ENCODE measurements around the gene CYBRD1. TPM values are rescaled to one million over a fixed set of nuclear protein-coding genes. Genes with fewer than 3 reads are reported as not detected.
"Not testable (repeated sequence)": the region's sequence is repeated elsewhere in the genome, so short reads cannot be mapped to it uniquely, and the experiment has no call there.

The CYBRD1 gene
- total RNA-seq, 2 donors from 2014 or later = 34.6 to 59.7 TPM

DNA sequence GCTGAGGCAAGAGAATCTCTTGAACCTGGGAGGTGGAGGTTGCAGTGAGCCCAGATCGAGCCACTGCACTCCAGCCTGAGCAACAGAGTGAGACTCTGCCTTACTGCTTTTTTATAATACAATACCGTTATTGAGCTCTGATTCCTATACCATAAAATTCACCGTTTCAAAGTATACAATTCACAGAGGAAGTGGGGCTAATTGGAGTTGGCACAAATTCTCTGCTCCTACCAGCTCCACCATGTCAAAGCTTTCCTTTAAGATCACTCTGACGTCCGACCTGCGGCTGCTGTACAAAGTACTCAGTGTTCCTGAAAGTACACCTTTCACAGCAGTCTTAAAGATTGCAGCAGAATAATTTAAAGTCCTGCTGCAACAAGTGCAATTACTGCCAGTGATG is 29.6 kb upstream of the CYBRD1 start:
- intact Hi-C loops (cut with DNase I) = no loop called here
- no peaks in the 10 kb centered on the region for H3K27me3 ChIP-seq
- ATAC-seq = no peak
- WGBS, 2 donors = 66 to 80% methylated on average over 6 of the region's 6 CpGs
- H3K36me3 ChIP-seq (replicated peaks in 1 of 2; ENCODE audit: insufficient read depth in 1 of 2, low read depth in 2 of 2) = no peaks in the 10 kb centered on the region
- H3K4me1 ChIP-seq = peaks cover under 1% of the 10 kb centered on the region
- H3K9me3 ChIP-seq = no peaks in the 10 kb centered on the region
- no peak for TF ChIP-seq POLR2A (IDR thresholded peaks at IDR 0.05)
- TF ChIP-seq, protein P1, sequence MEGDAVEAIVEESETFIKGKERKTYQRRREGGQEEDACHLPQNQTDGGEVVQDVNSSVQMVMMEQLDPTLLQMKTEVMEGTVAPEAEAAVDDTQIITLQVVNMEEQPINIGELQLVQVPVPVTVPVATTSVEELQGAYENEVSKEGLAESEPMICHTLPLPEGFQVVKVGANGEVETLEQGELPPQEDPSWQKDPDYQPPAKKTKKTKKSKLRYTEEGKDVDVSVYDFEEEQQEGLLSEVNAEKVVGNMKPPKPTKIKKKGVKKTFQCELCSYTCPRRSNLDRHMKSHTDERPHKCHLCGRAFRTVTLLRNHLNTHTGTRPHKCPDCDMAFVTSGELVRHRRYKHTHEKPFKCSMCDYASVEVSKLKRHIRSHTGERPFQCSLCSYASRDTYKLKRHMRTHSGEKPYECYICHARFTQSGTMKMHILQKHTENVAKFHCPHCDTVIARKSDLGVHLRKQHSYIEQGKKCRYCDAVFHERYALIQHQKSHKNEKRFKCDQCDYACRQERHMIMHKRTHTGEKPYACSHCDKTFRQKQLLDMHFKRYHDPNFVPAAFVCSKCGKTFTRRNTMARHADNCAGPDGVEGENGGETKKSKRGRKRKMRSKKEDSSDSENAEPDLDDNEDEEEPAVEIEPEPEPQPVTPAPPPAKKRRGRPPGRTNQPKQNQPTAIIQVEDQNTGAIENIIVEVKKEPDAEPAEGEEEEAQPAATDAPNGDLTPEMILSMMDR (IDR thresholded peaks at IDR 0.05) = no peak
- no peak overlapping the region for H3K27ac ChIP-seq
- no peak for DNase-seq
- H3K4me3 ChIP-seq = no peak overlapping the region

- H3K27ac ChIP-seq; H3K36me3 ChIP-seq (replicated peaks in 1 of 2; ENCODE audit: insufficient read depth in 1 of 2, low read depth in 2 of 2); H3K27me3 ChIP-seq; H3K4me3 ChIP-seq; H3K4me1 ChIP-seq; DNase-seq; H3K9me3 ChIP-seq; intact Hi-C loops (cut with DNase I); ATAC-seq: not testable (repeated sequence)
- 93 to 94% methylated on average over 5 of the region's 5 CpGs for WGBS, 2 donors
Observed at GRCh38 chr2:171497664-171498063, 24.6 kb upstream of the CYBRD1 start.

- Histone ChIP-seq H3K27me3 (no peaks in the 10 kb centered on the region), H3K27ac (no peak overlapping the region), H3K4me1 (no peaks in the 10 kb centered on the region), H3K36me3 (replicated peaks in 1 of 2; ENCODE audit: insufficient read depth in 1 of 2, low read depth in 2 of 2) (no peaks in the 10 kb centered on the region), H3K4me3 (no peak overlapping the region), H3K9me3 (no peaks in the 10 kb centered on the region)
- no peak for ATAC-seq
- DNase-seq = no peak
- 15 to 27% methylated on average over 2 of the region's 2 CpGs for WGBS, 2 donors
- TF ChIP-seq POLR2A (IDR thresholded peaks at IDR 0.05) = no peak
- TF ChIP-seq, protein P1 (IDR thresholded peaks at IDR 0.05) = no peak
- intact Hi-C loops (cut with DNase I) = no loop called here
Observed at GRCh38 chr2:171505374-171505773, 16.9 kb upstream of the CYBRD1 start.

- H3K27me3 ChIP-seq = no peaks in the 10 kb centered on the region
- no peak overlapping the region for H3K27ac ChIP-seq
- TF ChIP-seq POLR2A (IDR thresholded peaks at IDR 0.05) = no peak
- TF ChIP-seq, protein P1 (IDR thresholded peaks at IDR 0.05) = no peak
- no peaks in the 10 kb centered on the region for H3K36me3 ChIP-seq (replicated peaks in 1 of 2; ENCODE audit: insufficient read depth in 1 of 2, low read depth in 2 of 2)
- WGBS, 2 donors = 86 to 91% methylated on average over 9 of the region's 9 CpGs
- no peak for DNase-seq
- no peak overlapping the region for H3K4me3 ChIP-seq
- no peaks in the 10 kb centered on the region for H3K4me1 ChIP-seq
- no peak for ATAC-seq
- intact Hi-C loops (cut with DNase I) = no loop called here
- H3K9me3 ChIP-seq = no peaks in the 10 kb centered on the region
Observed at GRCh38 chr2:171509945-171510731, 12.1 kb upstream of the CYBRD1 start.

GRCh38 chr2:171512014-171512413 is 10.3 kb upstream of the CYBRD1 start:
- Histone ChIP-seq H3K27me3 (no peaks in the 10 kb centered on the region), H3K4me1 (no peaks in the 10 kb centered on the region), H3K27ac (no peak overlapping the region), H3K36me3 (replicated peaks in 1 of 2; ENCODE audit: insufficient read depth in 1 of 2, low read depth in 2 of 2) (no peaks in the 10 kb centered on the region), H3K9me3 (no peaks in the 10 kb centered on the region), H3K4me3 (no peak overlapping the region)
- 55 to 79% methylated on average over 2 of the region's 2 CpGs for WGBS, 2 donors
- intact Hi-C loops (cut with DNase I) = no loop called here
- no peak for TF ChIP-seq POLR2A (IDR thresholded peaks at IDR 0.05)
- TF ChIP-seq, protein P1 (IDR thresholded peaks at IDR 0.05) = no peak
- DNase-seq (no peak), ATAC-seq (no peak)
